Measurements from ENCODE around the gene MGAT4B.

The MGAT4B gene

DNA sequence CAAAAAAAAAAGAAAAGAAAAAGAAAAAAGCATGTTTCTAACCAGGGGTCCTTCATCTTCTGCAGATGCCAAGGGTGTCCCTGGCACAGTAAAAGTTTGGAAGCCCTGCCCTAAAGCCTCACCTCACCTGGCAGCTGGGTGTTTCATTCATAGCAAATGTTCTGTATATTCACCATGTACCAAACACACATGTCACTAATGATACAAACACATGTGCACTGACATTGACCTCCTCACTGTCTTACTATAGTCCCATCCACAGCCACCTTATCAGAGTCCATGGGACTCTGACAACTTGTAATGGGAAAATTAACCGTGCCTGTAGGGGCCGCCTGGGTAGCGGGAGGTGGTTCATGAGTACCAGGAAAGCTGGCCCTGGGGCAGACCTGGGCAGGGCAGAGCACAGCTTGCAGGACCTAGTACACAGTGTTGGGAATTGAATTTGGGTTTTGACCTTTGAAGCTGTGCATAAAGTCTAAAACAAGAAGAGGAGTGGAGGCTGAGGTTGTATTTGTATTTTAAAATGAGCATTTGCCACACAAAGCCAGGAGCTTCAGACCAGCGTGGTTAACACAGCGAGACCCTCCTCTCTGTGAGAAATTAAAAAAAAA, 6.4 kb upstream of the MGAT4B start:
- DNase-seq: no peak

DNA sequence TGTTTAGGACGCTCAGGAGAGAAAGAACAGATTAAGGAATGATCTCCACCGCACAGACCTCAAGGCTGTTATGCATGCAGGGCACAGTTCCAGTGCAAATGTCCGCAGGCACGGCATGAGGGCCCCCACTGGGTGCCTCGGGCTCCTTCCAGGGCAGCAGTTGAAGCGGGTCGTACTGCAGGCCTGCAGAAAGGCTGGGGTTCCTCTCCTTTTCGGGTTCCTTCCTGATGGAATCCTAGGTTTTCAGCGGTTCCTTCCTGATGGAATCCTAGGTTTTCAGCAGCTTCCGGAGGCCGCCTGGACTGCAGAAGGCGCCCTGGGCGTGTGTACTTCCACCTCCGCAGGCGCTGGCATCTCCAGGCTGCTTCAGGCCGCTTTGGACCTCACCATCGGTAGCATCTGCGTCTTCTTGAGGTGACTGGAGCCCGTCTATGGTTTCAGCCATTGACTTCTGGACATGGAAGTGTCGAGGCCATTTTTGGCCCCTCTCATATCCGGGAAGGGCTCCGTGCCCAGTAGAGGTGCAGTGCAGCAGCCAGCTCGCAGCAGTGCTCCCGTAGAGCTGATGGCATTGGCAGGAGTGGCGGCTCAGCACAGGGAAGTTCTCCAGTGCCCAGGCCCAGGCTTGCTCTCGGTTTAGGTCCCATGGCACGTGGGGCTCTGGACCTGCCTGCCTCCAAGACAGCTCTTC, 5.6 kb upstream of the MGAT4B start:
- DNase-seq: no peak

DNA sequence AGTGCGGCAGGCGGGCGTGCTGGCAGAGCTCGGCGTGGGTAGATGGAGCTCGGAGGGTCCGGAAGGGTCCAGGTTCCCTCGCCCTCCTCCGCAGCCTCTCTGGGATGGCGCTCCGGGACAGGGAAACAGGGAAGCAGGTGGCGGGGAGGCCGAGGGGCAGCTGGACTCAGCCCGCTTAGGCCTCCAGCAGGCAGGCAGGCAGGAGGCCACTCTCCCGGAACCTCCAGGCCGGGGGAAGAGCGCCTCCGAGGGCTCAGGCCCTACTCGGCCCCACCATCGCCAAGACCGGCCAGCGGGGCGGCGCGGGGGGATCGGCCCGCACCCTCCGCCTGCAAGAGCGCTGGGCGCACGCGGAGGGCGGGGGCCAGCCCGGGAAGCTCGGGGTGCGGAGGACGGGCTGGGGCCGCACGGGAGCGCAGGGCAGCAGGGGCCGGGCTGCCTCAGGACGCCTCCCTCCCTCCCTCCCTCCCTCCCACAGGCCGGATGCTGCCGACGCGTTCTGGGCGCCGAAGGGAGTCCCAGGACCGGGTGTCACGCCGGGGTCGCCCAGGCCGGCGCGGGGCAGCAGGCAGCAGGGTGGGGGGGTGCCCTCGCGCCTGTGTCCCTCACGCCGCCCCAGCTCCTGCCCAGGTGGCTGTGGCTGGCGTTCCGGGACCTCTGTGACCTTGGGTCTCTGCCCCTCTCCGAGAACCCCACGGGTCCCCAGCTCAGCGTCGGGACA, 977 bp downstream of the MGAT4B start:
- peak in 13 of 56 donors; percentile 25 to 58 (median 40) for DNase-seq

DNA sequence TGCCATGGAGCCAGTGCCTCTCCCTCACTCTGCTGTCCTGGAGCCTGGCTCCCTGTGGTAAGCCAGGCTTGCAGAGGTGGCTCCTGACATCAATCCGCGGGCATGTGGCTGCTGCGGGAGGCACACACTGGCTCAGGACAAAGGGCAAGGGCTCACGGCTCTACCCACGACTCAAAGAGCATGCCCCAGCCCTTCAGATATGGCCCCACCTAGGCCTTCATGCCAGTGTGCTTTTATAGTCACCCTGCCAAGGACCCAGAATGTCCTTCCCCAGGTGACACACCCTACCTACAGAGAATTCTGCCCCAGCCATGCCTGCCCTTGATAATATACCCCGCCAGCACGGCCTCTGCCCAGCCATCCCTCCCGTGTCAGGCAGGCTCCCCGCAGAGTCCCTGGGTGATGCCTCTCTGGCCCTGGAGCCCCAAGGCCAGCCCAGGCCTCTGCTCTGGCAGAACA, 1.6 kb downstream of the MGAT4B start:
- no peak for DNase-seq

- no peak for DNase-seq
These were observed 2.1 kb downstream of the MGAT4B start for GRCh38 chr5:179804555-179804947.

DNA sequence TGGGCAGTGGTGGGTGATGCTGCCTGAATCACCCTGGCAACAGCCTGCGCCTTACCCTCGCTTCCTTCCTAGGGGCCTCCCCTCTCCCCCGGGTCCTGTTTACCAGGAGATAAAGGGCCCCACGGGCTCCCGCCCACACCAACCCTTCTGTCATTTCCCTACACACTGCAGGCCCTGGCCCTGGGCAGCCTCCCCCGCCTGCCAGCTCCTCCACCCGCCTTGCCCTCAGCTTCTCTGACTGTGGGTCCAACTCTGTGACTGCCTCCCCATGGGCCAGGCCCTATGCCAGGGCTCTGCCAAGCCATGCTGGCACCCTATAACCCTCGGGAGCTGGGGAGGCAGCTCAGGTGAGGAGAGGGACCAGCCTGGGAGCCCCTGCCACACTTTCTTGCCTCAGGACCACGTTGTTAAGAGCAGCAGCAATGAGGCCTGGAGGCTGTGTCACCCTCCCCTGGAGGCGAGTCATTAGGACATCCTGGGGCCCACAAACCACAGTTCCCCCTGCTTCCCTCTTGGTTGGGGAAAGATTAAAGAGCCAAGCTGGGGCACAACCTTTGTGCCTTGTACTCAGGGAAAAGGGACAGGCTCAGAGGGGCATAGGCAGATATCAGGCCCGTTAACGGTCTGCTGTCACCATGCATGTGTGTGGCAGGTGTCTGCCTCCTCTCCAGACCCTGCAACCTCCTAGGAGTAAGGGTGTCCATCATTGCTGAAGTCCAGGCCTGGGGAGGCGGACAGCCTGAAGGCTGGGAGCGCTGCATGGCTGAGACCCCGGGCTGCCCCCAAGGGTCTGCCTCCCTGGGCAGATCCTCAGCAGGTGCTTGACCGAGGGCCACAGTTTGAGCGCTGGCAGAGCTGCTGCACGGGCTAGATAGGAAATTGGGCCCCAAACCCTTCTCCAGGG, 2.8 kb downstream of the MGAT4B start:
- no peak for DNase-seq

DNA sequence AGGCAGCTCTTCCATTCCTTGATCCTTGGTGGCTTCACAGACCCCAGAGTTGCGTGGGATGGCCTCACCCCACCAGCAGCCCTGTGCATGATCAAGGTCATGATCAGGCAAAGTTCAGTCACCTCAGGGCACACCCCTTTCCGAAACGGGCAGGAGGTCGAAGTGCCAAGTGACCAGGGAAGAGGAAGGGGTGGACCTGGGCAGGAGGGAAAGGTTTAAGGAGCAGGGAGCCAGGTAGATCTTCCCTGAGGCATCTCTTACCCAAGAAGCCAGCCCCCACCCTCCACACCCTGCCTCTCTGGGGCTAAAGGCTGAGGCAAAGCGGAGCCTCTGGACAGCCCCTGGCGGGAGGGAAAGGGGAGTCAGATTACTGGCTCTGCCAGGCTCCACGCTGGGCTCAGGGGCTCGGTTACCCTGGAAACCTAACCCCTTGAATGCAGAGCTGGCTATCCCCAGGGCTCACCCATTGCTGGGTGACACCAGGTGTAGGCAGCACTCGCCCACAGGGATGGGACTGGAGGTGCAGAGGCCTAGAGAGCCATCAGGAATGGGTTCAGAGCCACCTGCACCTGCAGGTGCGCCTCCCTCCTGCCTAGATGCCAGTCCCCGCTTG, 3.6 kb downstream of the MGAT4B start:
- DNase-seq: no peak

- DNase-seq: no peak
These were observed 4.3 kb downstream of the MGAT4B start for GRCh38 chr5:179802207-179802883.

DNA sequence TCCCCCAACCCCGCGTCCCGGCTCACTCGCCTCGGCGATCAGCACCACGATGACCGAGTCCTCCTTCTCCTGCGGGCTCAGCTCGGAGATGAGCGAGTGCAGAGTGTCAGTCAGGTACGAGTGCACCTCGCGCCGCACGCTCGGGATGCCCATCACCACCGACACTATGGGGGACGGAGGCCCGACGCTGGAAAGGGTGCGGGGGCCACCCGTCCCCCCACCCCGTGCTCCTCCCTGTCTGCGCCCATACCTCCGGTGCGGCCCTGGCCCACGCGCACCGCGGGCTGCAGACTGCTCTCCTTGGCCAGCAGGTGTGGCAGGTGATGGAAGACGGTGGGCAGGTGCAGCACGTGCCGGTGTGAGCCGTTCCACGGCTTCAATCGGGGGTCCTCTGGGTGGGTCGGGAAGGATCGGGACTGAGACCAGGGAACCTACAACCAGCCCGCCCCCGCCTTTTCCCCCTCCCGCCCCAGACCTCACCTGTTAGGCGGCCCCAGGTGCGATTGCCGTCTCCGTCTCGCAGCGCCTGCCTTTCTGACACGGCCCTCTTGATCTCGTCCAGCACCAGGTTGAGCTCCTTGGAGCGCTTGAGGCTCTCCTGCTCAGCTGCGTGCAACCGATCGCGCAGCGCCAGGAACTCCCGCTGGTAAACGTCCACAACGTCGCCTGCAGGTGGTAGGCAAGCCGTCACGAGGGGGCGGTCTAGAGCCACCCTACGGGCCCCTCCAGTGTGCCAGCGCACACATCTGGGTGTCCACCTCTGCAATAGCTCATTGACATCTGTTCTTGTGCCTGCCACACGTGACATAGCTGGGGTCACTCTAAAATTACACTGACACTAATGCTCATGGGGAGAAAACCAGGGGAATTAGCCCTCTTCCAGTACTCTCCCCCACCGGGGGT, 5.1 kb downstream of the MGAT4B start:
- DNase-seq: peak in 18 of 56 donors; percentile 19 to 69 (median 30)

GRCh38 chr5:179800696-179801201, 5.9 kb downstream of the MGAT4B start:
- DNase-seq: no peak

DNA sequence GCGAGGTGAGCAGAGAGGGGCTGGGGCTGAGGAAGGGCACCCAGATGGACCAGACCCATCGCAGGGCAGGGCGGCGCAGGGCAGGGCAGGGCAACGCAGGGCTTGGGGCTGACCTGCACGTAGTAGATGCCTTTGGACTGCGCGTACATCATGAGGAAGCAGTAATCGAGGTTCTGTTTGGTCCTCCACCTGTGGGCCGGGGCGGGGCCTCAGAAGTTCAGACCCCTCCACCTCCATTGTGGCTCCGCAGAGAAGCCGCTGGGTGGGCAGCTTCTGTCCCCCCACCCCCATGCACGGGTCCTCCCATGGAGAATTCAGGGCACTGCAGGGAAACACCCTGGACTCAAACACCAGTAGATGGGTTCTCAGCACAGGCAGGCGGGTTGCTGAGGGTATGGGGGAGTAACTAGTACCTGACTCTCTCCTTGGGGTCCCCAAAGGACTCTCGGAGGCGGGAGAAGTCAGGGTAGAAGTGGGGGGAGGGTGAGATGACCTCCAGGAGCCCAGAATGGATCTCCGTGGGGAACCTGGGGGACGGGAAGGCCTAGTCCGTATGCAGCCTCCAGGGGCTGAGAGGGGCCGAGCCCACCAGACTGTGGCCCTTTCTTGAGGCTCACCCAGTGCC, 6.5 kb downstream of the MGAT4B start:
- DNase-seq: no peak

GRCh38 chr5:179799644-179799973, 7.1 kb downstream of the MGAT4B start:
- DNase-seq: no peak

- DNase-seq: no peak
These were observed 7.7 kb downstream of the MGAT4B start for GRCh38 chr5:179798771-179799643.

- no peak for DNase-seq
These were observed 8.4 kb downstream of the MGAT4B start for GRCh38 chr5:179798144-179798770.

DNA sequence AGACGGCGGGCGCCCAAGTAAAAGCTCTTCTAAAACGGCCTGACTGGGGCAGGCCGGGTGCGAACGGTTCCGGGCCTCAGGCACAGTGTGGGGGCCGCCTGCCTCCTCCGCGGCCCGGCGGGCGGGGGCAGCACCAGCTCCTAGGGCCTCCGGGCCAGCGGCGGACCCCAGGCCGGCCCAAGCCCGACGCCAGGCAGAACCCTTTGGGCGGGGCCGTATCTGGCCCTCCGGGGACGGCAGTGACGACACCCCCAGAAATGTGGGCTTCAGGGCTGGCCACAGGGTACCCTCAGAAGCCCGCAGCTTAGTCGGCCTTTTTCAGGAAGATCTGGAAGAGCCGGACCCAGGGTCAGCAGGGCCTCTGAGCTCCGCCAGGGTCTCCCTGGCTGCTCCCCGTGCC, 8.9 kb downstream of the MGAT4B start:
- DNase-seq: no peak

DNA sequence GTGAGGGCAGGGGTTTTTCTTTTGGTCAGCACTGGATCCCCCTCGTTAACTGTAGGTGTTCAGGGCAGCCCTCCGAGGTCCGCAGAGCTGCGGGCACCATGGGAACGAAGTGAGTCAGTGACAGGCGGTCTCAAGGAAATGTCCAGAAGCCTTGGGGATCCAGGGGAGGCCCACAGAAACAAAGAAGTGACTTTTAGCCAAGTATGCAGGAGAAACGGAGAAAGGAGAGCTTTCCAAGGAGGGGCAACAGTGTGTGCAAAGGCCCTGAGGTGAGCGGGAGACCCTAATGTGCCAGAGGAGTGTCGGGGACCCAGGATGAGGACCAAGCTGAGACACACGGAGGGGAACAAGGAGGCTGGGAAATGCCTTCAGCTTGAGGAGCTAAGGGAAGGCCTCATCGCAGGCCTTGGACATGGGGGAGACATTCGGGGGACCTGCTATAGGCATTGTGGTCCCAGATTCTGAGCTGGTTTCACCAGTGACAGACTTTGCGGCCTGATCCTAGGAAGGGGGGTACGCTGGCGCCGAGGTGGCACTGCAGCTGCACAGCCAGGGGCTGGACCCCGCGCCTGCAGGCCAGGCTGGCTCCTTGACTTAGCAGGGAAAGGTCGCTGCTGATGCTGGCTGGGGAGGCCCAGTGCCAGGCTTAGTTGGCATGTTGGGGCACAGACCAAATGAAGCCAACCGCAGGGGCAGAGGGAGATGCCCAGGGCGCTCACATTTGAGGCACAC, 9.6 kb downstream of the MGAT4B start:
- DNase-seq: no peak
